Keratinocyte (primary cell): ENCODE results near the gene TAS1R2. TPM values are rescaled to one million over a fixed set of nuclear protein-coding genes. Genes with fewer than 3 reads are reported as not detected.

Source experiments
- DNase-seq: peaks from one replicate; pipeline ENCODE4 v3.0.0-alpha.2; 2011; ENCODE audit warnings: low read depth, missing footprints, low spot score
- FAIRE-seq: peaks from 2 replicates; lab custom pipeline; 2011; peaks lifted over from hg19 to GRCh38; lab: Jason Lieb, UNC
- H2AFZ ChIP-seq: 2 replicates; pipeline ENCODE4 v1.6.0; 2012; ENCODE audit warnings: low read length, control low read depth, inconsistent platforms; ENCODE audit not compliant: control insufficient read depth
- H3K27ac ChIP-seq: 2 replicates; pipeline ENCODE4 v1.5.1; 2011; ENCODE audit warnings: low read length; ENCODE audit not compliant: control insufficient read depth, insufficient read depth
- H3K27me3 ChIP-seq: 3 replicates; pipeline ENCODE4 v1.6.0; 2011; ENCODE audit warnings: low read length; ENCODE audit not compliant: control insufficient read depth, insufficient read depth; ENCODE audit errors: extremely low read depth
- H3K36me3 ChIP-seq, 2 experiments: 2 replicates in 1 of 2; 3 replicates in 1 of 2; pipeline ENCODE4 v1.5.1; 2011; ENCODE audit warnings: low read length in 2 of 2, mild to moderate bottlenecking in 1 of 2; ENCODE audit not compliant: control insufficient read depth in 2 of 2, insufficient read depth in 2 of 2; ENCODE audit errors: extremely low read depth in 1 of 2
- H3K4me1 ChIP-seq: 3 replicates; pipeline ENCODE4 v1.5.1; 2011; ENCODE audit warnings: low read length; ENCODE audit not compliant: control insufficient read depth, insufficient read depth; ENCODE audit errors: extremely low read depth
- H3K4me2 ChIP-seq: 3 replicates; pipeline ENCODE4 v1.6.0; 2011; ENCODE audit warnings: low read depth, low read length; ENCODE audit not compliant: control insufficient read depth, insufficient read depth; ENCODE audit errors: extremely low read depth
- H3K4me3 ChIP-seq, 3 experiments: fragments of 200-600 bp in 1 of 3; sonication (generic) in 1 of 3; 2 replicates in 2 of 3; 3 replicates in 1 of 3; pipeline ENCODE4 v1.5.1; 2011 to 2016; ENCODE audit warnings: low read length in 3 of 3, mild to moderate bottlenecking in 3 of 3, control low read depth in 2 of 3, inconsistent platforms in 1 of 3, low read depth in 1 of 3, mixed read lengths in 1 of 3, mixed run types in 1 of 3, moderate library complexity in 1 of 3; ENCODE audit not compliant: control insufficient read depth in 2 of 3, insufficient read depth in 2 of 3; ENCODE audit errors: extremely low read depth in 1 of 3
- H3K79me2 ChIP-seq: 2 replicates; pipeline ENCODE4 v1.6.0; 2012; ENCODE audit warnings: low read length; ENCODE audit not compliant: control insufficient read depth, insufficient read depth
- H3K9ac ChIP-seq: 3 replicates; pipeline ENCODE4 v1.6.0; 2011; ENCODE audit warnings: low read length; ENCODE audit not compliant: control insufficient read depth, insufficient read depth; ENCODE audit errors: extremely low read depth
- H3K9me1 ChIP-seq: 3 replicates; pipeline ENCODE4 v1.6.0; 2011; ENCODE audit warnings: low read length; ENCODE audit not compliant: control insufficient read depth, insufficient read depth; ENCODE audit errors: extremely low read depth
- H3K9me3 ChIP-seq: 2 replicates; pipeline ENCODE4 v1.5.1; 2012; ENCODE audit warnings: low read depth, low read length; ENCODE audit not compliant: control insufficient read depth
- H4K20me1 ChIP-seq: 3 replicates; pipeline ENCODE4 v1.6.0; 2011; ENCODE audit warnings: low read length; ENCODE audit not compliant: control insufficient read depth, insufficient read depth; ENCODE audit errors: extremely low read depth
- EZH2 ChIP-seq: IDR thresholded peaks from one replicate; pipeline ENCODE4 v1.6.1; 2012; ENCODE audit warnings: inconsistent platforms, mild to moderate bottlenecking, low read length, moderate library complexity
- dilution Hi-C: fragments of 300-500 bp; cut with MboI; formaldehyde crosslinking; loops from one replicate; pipeline ENCODE4 v1.7.0; 2020; ENCODE audit warnings: low sequenced_read_pairs; ENCODE audit not compliant: extremely low pct_ligation_motif_present
- polyA plus RNA-seq, 5 experiments: library from polyadenylated mRNA; depleted of rRNA in 3 of 5; stranded (reverse) in 3 of 5; stranded (forward) in 1 of 5; unstranded in 1 of 5; fragments of >200 nt; gene quantifications; 1 replicate in 1 of 5; 2 replicates in 3 of 5; 3 replicates in 1 of 5; pipeline versions ENCODE4 v1.2.1 to v1.2.3, GENCODE V29; 2011 to 2012; ENCODE audit warnings: missing spikeins in 2 of 5, low read depth in 1 of 5, low replicate concordance in 1 of 5
- TF ChIP-seq, protein P1 (sequence below), 3 experiments: IDR thresholded peaks in 1 of 3; conservative IDR thresholded peaks in 1 of 3; optimal IDR thresholded peaks in 1 of 3; 2 replicates in 2 of 3; 3 replicates in 1 of 3; pipeline versions ENCODE3 to v1.5.1; 2011; ENCODE audit warnings: low read length in 3 of 3, mild to moderate bottlenecking in 3 of 3, moderate library complexity in 2 of 3, control low read depth in 1 of 3, inconsistent platforms in 1 of 3; ENCODE audit not compliant: insufficient read depth in 2 of 3; ENCODE audit errors: extremely low read depth in 1 of 3

TAS1R2 gene
- polyA plus RNA-seq, 1 donor (not counting 4 experiments of a cell fraction or from before 2014, with no cell fraction given) = not detected

GRCh38 chr1:18907021-18907916 lies 47.8 kb upstream of the TAS1R2 start:
- Histone ChIP-seq H3K27me3 (no peaks in the 10 kb centered on the region), H3K4me3 (no peak overlapping the region), H3K27ac (no peak overlapping the region), H3K4me2 (no peak overlapping the region), H3K9me3 (no peaks in the 10 kb centered on the region), H3K36me3 (peaks cover 39 to 59% of the 10 kb centered on the region in 2 experiments), H3K79me2 (peaks cover 31% of the 10 kb centered on the region), H3K9ac (no peak overlapping the region), H2AFZ (no peak overlapping the region), H3K4me1 (peaks cover 17% of the 10 kb centered on the region), H4K20me1 (peaks cover 3% of the 10 kb centered on the region), H3K9me1 (no peaks in the 10 kb centered on the region)
- dilution Hi-C loops = no loop called here
- TF ChIP-seq, protein P1, sequence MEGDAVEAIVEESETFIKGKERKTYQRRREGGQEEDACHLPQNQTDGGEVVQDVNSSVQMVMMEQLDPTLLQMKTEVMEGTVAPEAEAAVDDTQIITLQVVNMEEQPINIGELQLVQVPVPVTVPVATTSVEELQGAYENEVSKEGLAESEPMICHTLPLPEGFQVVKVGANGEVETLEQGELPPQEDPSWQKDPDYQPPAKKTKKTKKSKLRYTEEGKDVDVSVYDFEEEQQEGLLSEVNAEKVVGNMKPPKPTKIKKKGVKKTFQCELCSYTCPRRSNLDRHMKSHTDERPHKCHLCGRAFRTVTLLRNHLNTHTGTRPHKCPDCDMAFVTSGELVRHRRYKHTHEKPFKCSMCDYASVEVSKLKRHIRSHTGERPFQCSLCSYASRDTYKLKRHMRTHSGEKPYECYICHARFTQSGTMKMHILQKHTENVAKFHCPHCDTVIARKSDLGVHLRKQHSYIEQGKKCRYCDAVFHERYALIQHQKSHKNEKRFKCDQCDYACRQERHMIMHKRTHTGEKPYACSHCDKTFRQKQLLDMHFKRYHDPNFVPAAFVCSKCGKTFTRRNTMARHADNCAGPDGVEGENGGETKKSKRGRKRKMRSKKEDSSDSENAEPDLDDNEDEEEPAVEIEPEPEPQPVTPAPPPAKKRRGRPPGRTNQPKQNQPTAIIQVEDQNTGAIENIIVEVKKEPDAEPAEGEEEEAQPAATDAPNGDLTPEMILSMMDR (optimal IDR thresholded peaks at IDR 0.05 in 1 of 3, IDR thresholded peaks at IDR 0.05 in 1 of 3, conservative IDR thresholded peaks at IDR 0.05 in 1 of 3; ENCODE audit: extremely low read depth in 1 of 3, insufficient read depth in 2 of 3, low read length in 3 of 3) = peak; percentile 41 to 83 (median 56)
- no peak for TF ChIP-seq EZH2
- FAIRE-seq (no peak), DNase-seq (no peak)

- peak overlapping the region; percentile 85 for H3K4me2 ChIP-seq
- peak; percentile 68 for FAIRE-seq
- peaks cover 3% of the 10 kb centered on the region for H4K20me1 ChIP-seq
- peak overlapping the region; percentile 79 to 92 (median 81) for H3K4me3 ChIP-seq
- no peaks in the 10 kb centered on the region for H3K27me3 ChIP-seq
- H3K79me2 ChIP-seq = peaks cover 31% of the 10 kb centered on the region
- H3K4me1 ChIP-seq = peaks cover 48% of the 10 kb centered on the region
- peaks cover 14 to 27% of the 10 kb centered on the region in 2 experiments for H3K36me3 ChIP-seq
- no peaks in the 10 kb centered on the region for H3K9me1 ChIP-seq
- DNase-seq = no peak
- H3K9me3 ChIP-seq = no peaks in the 10 kb centered on the region
- peak overlapping the region; percentile 98 for H3K27ac ChIP-seq
- peak overlapping the region; percentile 93 for H3K9ac ChIP-seq
- no peak overlapping the region for H2AFZ ChIP-seq
- TF ChIP-seq, protein P1 (optimal IDR thresholded peaks at IDR 0.05 in 1 of 3, IDR thresholded peaks at IDR 0.05 in 1 of 3, conservative IDR thresholded peaks at IDR 0.05 in 1 of 3; ENCODE audit: extremely low read depth in 1 of 3, insufficient read depth in 2 of 3, low read length in 3 of 3) = no peak
- TF ChIP-seq EZH2 = no peak
- dilution Hi-C loops = no loop called here
Measured at GRCh38 chr1:18903291-18903756, 43.9 kb upstream of the TAS1R2 start.
